PC-3 (cell line): ENCODE data around the gene HOXB2. TPM values are rescaled to one million over a fixed set of nuclear protein-coding genes. Genes with fewer than 3 reads are reported as not detected.

Source experiments
- ATAC-seq: fragments of 200-7000 bp; cut with Tn5 transposase; 2 replicates; pipeline ENCODE4 v1.9.1; 2020; ENCODE audit warnings: mild to moderate bottlenecking, moderate library complexity
- BruUV-seq: library from RNA; stranded (reverse); fragments of 400-500 nt; replicated peaks from 2 replicates; lab custom pipeline; 2021; lab: Mats Ljungman, UMichigan
- CTCF ChIA-PET: fragments of 300-600 bp; sonication (Branson Sonifier 250); formaldehyde crosslinking; loops from one replicate; lab custom pipeline; 2022; ENCODE audit warnings: antibody characterized with exemption; lab: Charles Lee
- POLR2A ChIA-PET: fragments of 300-600 bp; sonication (Branson Sonifier 250); formaldehyde crosslinking; loops from one replicate; lab custom pipeline; 2022; ENCODE audit warnings: antibody characterized with exemption; ENCODE audit not compliant: unreplicated experiment; lab: Charles Lee
- DNase-seq: peaks from one replicate; pipeline ENCODE4 v3.0.0-alpha.2; 2015
- H2AFZ ChIP-seq: fragments of 300-600 bp; sonication (generic); 2 replicates; pipeline ENCODE4 v1.6.0; 2016; ENCODE audit warnings: antibody characterized with exemption, low read length
- H3F3A ChIP-seq: fragments of 300-600 bp; sonication (generic); one replicate; pipeline ENCODE4 v1.6.0; 2017; ENCODE audit warnings: antibody characterized with exemption, low read length, control low read depth, mild to moderate bottlenecking; ENCODE audit not compliant: unreplicated experiment
- H3K27ac ChIP-seq: fragments of 300-600 bp; sonication (generic); 2 replicates; pipeline ENCODE4 v1.5.1; 2016; ENCODE audit warnings: mild to moderate bottlenecking, low read length
- H3K27me3 ChIP-seq: fragments of 300-600 bp; sonication (generic); 2 replicates; pipeline ENCODE4 v1.6.1; 2016; ENCODE audit warnings: low read length, mixed read lengths
- H3K36me3 ChIP-seq: fragments of 300-600 bp; sonication (generic); 2 replicates; pipeline ENCODE4 v1.6.1; 2016; ENCODE audit warnings: low read depth, mixed run types, low read length, mixed read lengths
- H3K4me1 ChIP-seq: fragments of 300-600 bp; sonication (generic); 2 replicates; pipeline ENCODE4 v1.5.1; 2016; ENCODE audit warnings: low read length; ENCODE audit not compliant: insufficient read depth
- H3K4me2 ChIP-seq: fragments of 300-600 bp; sonication (generic); 2 replicates; pipeline ENCODE4 v1.6.0; 2016; ENCODE audit warnings: low read length
- H3K4me3 ChIP-seq: fragments of 300-600 bp; sonication (generic); 2 replicates; pipeline ENCODE4 v1.5.1; 2016; ENCODE audit warnings: mild to moderate bottlenecking, low read length, mixed read lengths
- H3K79me2 ChIP-seq: fragments of 300-600 bp; sonication (generic); 2 replicates; pipeline ENCODE4 v1.6.1; 2017; ENCODE audit warnings: low read length, mixed read lengths
- H3K9ac ChIP-seq: fragments of 300-600 bp; sonication (generic); 2 replicates; pipeline ENCODE4 v1.6.0; 2016; ENCODE audit warnings: mild to moderate bottlenecking, low read length
- H3K9me2 ChIP-seq: fragments of 300-600 bp; sonication (generic); replicated peaks from 2 replicates; pipeline ENCODE4 v1.6.1; 2016; ENCODE audit warnings: mixed run types, low read length, mixed read lengths
- H3K9me3 ChIP-seq: fragments of 300-600 bp; sonication (generic); 2 replicates; pipeline ENCODE4 v1.6.1; 2016; ENCODE audit warnings: low read length, mixed read lengths
- H4K20me1 ChIP-seq: fragments of 300-600 bp; sonication (generic); 2 replicates; pipeline ENCODE4 v1.6.1; 2016; ENCODE audit warnings: low read length, mixed read lengths
- EZH2 ChIP-seq: fragments of 300-600 bp; sonication (generic); IDR thresholded peaks from one replicate; pipeline ENCODE4 v1.6.1; 2017; ENCODE audit warnings: antibody characterized with exemption, mild to moderate bottlenecking, low read length; ENCODE audit not compliant: unreplicated experiment
- EZH2phosphoT487 ChIP-seq: fragments of 300-600 bp; sonication (generic); IDR thresholded peaks from 2 replicates; pipeline ENCODE4 v1.6.1; 2018; ENCODE audit warnings: mild to moderate bottlenecking, antibody characterized with exemption, low read length, borderline replicate concordance
- intact Hi-C: fragments of 100-400 bp; cut with micrococcal nuclease; formaldehyde crosslinking; loops from 2 replicates; pipeline ENCODE4 v1.9.0; 2023
- total RNA-seq: library from RNA; depleted of rRNA; stranded (reverse); fragments of >200 nt; gene quantifications from 2 replicates; pipeline ENCODE4 v1.2.3, GENCODE V29; 2014
- TF ChIP-seq, protein P1 (sequence below): fragments of 300-600 bp; sonication (generic); conservative IDR thresholded peaks from 2 replicates; pipeline ENCODE4 v1.5.1; 2017; ENCODE audit warnings: antibody characterized with exemption, low read depth, mild to moderate bottlenecking, low read length

The HOXB2 gene
- total RNA-seq, 1 experiment from 2014 or later = 1.1 TPM

- no peak overlapping the region for H3K9ac ChIP-seq
- no peaks in the 10 kb centered on the region for H3K4me1 ChIP-seq
- ATAC-seq (no peak), DNase-seq (no peak)
- TF ChIP-seq EZH2 = no peak
- TF ChIP-seq EZH2phosphoT487 = no peak
- TF ChIP-seq, protein P1, sequence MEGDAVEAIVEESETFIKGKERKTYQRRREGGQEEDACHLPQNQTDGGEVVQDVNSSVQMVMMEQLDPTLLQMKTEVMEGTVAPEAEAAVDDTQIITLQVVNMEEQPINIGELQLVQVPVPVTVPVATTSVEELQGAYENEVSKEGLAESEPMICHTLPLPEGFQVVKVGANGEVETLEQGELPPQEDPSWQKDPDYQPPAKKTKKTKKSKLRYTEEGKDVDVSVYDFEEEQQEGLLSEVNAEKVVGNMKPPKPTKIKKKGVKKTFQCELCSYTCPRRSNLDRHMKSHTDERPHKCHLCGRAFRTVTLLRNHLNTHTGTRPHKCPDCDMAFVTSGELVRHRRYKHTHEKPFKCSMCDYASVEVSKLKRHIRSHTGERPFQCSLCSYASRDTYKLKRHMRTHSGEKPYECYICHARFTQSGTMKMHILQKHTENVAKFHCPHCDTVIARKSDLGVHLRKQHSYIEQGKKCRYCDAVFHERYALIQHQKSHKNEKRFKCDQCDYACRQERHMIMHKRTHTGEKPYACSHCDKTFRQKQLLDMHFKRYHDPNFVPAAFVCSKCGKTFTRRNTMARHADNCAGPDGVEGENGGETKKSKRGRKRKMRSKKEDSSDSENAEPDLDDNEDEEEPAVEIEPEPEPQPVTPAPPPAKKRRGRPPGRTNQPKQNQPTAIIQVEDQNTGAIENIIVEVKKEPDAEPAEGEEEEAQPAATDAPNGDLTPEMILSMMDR = no peak
- H3K27ac ChIP-seq = no peak overlapping the region
- no peaks in the 10 kb centered on the region for H3K27me3 ChIP-seq
- no TSS peak for BruUV-seq
- no peak overlapping the region for H2AFZ ChIP-seq
- H3K4me2 ChIP-seq = no peak overlapping the region
- H3K9me3 ChIP-seq = no peaks in the 10 kb centered on the region
- H3F3A ChIP-seq = no peaks in the 10 kb centered on the region
- POLR2A ChIA-PET = no interaction called here
- H3K36me3 ChIP-seq = no peaks in the 10 kb centered on the region
- no peak overlapping the region for H3K4me3 ChIP-seq
- CTCF ChIA-PET = interaction anchor here (0.8 kb wide), 1 partner anchor 12 kb away, joined by 4 read pairs; no protein-coding TSS in a partner anchor
- H3K9me2 ChIP-seq = no peaks in the 10 kb centered on the region
- no peaks in the 10 kb centered on the region for H4K20me1 ChIP-seq
- H3K79me2 ChIP-seq = no peaks in the 10 kb centered on the region
- intact Hi-C loops = no loop called here
Observed at GRCh38 chr17:48562934-48563333, 18.0 kb upstream of the HOXB2 start.

DNA sequence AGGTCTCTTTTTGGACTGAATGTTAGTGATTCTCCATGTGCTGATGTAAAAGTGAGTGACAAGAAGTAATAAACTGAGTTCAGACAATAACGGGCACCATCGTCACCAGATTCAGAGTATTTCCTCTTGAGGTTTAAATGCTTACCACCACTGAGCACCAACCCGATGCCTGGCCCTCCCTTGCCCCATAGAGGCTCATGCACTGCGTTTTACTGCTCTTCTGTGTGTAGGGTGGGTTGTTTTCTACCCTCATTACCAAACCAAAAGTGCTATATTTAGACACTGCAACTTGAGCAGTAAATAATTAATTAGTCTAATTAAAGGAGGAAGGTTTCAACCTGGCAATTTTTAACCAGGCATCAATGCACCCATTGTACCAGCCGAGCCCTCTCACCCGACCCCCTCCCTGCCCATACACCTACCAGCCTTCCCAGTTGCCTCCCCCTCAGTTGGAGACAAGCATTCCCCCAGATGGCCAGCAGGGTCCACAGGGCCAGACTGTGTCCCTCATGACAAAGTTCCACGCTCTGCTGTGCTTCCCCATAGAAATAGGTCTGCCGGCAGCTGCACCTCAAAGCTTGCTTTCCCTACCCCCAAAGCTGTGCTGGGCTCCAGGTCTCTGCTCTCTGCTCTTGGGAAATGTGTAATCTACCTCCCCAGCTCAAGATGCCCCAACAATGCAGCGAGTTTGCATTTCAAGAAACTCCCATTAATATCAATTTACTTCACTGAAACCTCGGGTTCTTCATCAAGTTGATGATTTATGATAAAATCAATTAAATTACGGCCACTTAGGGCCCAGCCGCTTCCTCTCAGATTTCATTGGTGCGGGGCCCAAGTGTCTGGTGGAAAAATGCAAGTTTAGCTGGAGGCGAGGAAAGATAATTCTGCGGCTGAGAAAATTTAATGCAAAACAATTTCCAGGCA lies 17.2 kb upstream of the HOXB2 start:
- ChIA-PET POLR2A (no interaction called here), CTCF (interaction anchor here (0.8 kb wide), 1 partner anchor 13 kb away, joined by 4 read pairs; no protein-coding TSS in a partner anchor)
- Histone ChIP-seq H3K36me3 (no peaks in the 10 kb centered on the region), H2AFZ (no peak overlapping the region), H3K9me2 (no peaks in the 10 kb centered on the region), H3K27ac (no peak overlapping the region), H3K4me1 (peaks cover 4% of the 10 kb centered on the region), H3K4me2 (no peak overlapping the region), H3F3A (no peaks in the 10 kb centered on the region), H3K27me3 (no peaks in the 10 kb centered on the region), H3K9me3 (no peaks in the 10 kb centered on the region), H3K9ac (no peak overlapping the region), H4K20me1 (no peaks in the 10 kb centered on the region), H3K79me2 (no peaks in the 10 kb centered on the region), H3K4me3 (no peak overlapping the region)
- no TSS peak for BruUV-seq
- ATAC-seq = peak; percentile 46
- peak; percentile 15 for DNase-seq
- intact Hi-C loops = no loop called here
- no peak for TF ChIP-seq EZH2phosphoT487
- TF ChIP-seq, protein P1 = peak; percentile 40; the same call in 1 of the 2 replicates
